Measurements from ENCODE around the gene MAMSTR.
"Not testable (repeated sequence)": the region's sequence is repeated elsewhere in the genome, so short reads cannot be mapped to it uniquely, and the experiment has no call there.

The MAMSTR gene

DNA sequence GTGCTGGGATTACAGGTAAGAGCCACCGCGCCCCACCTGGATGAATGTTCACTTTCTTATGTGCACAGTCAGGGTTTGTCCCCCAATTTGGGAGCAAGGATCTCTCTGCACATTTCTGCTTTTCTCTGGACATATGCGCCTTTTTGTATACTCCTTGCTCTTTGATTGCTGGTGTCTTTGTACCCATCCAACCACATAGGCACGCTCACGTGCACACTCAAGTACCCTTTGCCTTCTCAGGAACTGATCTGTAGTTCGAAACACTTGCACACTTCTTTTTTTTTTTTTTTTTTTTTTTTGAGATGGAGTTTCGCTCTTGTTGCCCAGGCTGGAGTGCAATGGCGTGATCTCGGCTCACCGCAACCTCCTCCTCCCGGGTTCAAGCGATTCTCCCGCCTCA is 1.4 kb downstream of the MAMSTR start:
- not testable (repeated sequence) for DNase-seq

DNA sequence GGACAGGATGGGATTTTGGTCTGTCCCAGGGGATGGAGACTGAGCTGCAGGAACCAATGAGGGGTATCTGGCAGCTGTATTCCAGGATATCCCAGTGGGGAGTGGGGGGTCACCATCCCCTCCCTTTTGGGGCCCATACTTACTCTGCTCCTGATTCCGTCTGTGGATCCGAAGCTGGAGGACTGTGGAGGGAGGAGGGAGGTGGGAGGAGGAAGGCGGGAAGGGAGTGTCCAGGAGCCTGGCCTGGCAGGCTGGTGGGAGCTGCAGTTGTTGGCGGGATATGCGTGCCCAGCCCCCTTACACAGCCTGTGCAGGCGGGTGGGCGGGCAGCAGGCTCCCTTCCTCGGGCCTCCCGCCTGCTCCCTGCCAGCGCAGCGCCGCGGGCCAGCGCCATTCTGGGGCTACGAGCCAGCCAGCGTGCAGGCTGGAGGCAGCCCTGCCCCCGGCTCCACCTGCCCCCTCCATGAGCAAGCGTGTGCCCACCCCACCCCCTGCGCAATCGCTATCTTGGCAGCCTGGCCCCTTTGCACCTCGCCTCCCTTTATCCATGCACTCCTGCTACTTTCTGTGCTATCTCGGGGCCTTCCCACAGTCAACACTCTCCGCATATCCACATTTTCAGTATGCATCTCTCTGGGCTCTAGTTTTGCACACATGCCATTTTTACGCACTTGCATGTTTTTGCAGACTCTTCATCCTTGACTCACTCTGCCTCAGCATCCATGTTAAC is 2.8 kb downstream of the MAMSTR start:
- no peak for DNase-seq

DNA sequence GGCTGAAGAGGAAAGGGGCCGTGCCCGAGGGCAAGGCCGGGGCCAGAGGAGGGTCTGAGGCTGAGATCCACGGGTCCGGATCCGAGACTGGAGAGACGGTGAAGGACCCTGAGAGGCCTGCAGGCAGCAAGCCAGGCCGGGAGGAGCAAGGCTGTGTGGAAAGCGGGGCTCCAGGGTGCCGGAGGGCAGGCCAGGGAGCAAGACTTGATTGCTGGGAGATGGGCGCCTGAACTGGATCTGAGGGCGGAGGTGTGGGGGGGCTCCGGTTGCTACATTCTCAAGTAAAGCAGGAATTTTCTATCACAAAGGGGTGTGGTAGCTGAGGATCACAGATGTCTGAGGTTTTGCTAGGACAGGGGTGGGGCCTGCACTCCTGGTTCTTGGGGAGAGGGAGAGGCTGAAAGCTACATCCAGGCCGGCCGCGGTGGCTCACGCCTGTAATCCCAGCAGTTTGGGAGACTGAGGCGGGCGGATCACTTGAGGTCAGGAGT is 3.8 kb downstream of the MAMSTR start:
- no peak for DNase-seq

DNA sequence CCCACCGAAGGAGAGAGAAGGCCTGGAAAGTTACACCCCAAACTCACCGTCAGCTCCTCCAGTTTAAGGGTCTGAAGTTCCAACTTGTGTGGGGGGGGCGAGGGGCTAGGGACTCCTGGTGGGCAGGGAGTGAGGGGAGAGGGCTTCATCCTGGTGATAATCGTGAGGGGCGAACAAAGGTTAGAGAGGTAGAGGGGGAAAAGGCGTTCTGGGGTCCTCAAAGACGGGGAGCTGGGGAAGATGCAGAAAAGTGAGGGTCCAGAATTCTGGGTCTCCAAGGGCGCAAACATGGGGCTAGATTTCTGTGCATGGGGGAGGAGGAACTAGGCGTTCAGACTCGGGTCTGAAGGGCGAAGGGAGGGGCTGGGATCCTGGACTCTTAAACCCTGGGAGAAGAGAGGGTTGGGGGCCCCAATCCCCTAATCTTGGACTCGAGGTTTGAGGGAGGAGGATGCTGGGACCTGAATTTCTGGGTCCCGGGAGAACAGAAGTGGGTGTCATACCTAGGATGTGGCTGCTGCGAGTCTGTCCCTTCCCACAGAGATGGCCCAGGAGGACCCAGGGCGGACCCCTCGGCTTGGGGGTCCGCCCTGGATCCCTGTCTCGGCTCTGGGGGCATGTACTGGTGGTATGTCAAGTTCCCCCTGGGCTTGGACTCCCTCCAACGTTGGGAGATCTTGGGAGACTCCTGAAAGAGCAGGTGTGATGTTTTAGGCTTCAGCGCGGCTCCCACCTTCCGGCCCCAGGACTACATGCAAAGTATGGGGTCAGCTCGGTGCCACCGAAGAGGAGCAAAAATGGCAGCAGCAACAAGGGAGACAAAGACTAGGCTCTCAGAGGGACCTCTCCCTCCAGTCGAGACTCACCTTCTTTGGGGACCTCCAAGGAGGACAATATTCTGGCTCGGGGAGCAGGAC is 4.5 kb downstream of the MAMSTR start:
- DNase-seq: no peak

DNA sequence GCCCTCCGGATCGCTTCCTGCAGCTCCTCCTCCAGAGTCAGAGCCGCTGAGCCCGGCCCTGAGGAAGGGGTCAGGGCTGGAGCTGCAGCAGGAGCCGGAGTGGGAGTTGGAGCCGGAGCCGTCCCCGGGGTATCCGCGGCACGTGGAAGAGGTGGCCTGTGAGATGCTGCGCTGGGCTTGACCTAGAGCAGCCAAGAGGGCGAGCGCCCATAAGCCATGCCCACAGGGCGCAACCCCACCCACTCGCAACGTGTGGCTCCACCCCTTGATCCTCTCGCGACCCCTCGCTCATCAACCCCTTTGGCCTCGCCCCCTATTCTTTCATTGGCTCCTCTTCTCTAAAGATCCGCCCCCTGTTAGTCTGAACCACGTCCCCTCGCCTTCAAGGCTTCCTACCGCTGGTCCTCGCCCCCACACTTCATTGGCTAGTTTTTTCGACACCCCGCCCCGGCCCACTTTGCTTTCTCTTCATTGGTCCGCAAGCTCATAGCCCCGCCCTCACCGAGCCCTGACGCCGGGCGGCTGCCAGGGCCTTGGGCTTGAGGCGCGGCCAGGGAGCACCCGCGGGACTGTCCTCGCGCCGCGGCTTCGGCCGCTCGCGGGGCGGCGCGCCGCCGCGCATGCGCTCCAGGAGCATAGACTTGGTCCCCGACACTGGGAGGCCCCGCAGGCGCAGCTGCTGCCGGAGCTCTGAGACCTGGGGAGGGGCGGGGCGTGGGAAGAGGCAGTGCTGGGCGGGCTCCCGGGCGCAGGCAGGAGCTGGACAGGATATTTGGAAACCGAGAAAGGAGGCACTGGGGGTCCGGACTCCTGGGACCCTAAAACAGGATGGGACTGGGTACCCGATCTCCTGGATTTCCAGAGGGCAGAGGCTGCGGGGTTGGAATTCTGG is 5.4 kb downstream of the MAMSTR start:
- peak; percentile 96 for DNase-seq

DNA sequence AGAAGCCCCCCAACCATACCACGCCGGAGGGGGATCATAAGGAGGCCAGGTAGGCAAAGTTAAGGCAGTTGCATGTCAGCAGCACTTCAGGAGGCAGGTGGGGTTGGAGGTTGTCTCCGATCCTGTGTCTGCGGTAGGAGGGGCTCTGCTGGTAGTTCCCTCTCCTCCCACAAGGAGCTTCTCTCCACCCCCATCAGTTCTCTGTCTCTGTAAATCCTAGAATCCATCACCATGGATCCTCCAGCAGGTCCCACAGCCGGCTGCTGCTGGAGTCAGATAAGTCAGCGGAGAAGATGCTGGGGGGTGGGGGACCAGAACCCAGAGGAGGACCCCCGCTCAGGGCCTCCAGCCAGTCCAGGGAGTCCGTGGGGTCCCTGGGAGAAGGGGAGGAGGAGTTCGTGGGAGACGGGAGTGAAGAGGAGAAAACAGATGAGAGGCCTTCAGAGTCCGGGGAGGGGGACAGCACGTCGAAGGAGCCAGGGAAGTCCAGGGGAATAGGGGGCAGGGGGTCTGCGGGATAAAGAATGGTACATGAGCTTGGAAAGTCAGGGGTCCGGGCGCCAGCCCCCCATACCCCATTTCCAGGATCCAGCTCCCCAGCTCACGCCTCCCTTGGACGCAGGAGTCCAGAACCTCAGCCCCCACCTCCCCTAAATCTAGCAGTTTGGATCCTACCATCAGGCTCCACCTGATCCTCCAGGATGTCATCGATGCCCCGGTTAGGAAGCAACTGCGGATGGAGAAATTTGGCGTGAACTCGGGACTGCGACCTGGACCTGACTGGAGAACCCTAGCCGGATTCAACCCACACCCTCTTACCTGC is 6.3 kb downstream of the MAMSTR start:
- no peak for DNase-seq

DNA sequence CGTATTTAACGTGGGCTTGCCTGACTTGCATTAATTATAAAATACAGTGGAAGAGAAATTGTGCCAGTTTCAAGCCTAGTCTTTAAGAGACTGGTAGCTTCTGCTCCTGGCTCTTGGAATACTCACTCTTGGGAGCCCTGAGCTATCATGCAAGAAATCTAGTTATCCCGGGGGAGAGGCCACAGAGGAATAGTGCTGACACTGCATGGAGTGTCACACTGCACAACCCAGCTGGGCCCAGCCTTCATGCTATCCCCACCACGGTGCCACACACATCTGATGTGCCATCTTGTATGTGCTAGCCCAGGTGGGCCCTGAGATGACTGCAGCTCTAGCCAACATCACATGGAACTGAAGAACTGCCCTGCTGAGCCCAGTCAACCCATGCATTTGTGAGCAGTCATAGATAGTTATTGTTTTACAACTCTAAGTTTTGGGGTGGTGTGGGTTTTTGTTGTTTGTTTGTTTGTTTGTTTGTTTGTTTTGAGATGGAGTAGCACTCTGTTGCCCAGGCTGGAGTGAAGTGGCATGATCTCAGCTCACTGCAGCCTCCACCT is 8.3 kb downstream of the MAMSTR start:
- DNase-seq: no peak

DNA sequence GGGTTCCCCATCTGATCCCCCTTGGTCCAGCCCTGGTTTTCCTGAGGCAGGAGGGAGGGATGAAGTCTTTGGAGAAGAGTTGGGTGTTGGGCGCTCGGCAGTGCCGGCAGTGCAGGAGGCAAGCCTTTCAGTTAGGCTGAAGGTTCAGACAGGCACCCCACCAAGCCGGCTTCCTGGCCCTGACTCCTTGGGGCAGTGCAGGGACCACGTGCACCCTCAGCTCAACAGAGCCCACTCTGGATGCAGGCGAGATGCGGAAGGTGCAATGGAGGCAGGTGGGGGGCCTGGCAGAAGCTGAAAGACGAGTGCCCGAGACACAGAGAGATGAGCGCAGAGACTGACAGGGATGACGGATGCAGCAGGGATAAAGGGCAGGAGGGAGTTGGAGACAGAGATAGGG is 11.1 kb downstream of the MAMSTR start:
- DNase-seq: no peak

DNA sequence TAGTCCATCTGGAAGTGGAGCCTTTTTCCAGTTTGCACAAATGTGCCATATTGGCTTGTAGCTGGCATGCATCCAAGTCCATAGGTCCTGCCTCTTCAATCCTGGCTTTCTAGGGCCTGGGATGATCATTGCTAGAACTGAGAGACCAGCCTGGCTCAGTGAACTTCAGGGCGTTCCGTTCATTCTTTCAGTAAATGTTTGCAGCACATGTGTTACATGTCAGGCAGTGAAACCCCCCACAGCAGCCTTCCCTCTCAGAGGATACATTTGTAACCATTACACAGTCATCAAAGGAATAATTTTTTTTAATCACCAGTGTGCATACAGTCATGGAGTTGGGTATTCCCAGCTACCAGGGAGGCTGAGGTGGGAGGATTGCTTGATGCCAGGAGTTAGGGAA is 14.1 kb downstream of the MAMSTR start:
- DNase-seq: no peak

DNA sequence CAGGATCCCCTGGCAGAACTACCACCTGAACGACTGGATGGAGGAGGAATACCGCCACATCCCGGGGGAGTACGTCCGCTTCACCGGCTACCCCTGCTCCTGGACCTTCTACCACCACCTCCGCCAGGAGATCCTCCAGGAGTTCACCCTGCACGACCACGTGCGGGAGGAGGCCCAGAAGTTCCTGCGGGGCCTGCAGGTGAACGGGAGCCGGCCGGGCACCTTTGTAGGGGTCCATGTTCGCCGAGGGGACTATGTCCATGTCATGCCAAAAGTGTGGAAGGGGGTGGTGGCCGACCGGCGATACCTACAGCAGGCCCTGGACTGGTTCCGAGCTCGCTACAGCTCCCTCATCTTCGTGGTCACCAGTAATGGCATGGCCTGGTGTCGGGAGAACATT is 16.2 kb downstream of the MAMSTR start:
- no peak for DNase-seq

DNA sequence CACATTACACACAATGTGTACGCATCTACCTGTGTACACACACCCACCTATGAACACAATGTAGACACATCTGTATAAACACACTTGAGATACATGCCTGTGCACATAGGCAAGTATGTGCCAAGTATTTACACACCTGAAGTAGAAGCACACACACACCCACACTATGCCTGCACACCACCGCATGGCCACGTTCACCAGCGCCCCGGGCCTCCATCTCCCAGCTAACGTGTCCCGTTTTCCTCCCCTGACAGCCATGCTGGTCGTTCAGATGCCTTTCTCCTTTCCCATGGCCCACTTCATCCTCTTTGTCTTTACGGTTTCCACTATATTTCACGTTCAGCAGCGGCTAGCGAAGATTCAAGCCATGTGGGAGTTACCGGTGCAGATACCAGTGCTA is 16.8 kb downstream of the MAMSTR start:
- DNase-seq: no peak

DNA sequence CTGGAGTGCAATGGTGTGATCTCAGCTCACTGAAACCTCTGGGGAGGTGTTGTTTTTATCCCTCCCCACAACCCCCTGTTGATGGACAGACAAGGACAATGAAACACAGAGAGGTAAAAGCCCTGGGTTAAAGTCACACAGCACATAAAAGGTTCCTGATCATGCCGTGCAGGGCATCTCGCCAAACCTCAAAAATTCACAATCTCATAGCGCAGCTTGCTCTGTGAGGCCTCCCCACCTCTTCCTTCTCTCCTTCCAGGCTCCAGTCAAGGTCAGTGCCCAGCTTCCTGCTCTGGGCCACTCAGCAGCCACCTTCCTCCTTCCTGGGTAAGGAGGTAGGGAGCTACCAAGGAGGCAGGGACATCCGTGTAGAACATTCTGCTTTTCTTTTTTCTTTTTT is 21.5 kb downstream of the MAMSTR start:
- no peak for DNase-seq

DNA sequence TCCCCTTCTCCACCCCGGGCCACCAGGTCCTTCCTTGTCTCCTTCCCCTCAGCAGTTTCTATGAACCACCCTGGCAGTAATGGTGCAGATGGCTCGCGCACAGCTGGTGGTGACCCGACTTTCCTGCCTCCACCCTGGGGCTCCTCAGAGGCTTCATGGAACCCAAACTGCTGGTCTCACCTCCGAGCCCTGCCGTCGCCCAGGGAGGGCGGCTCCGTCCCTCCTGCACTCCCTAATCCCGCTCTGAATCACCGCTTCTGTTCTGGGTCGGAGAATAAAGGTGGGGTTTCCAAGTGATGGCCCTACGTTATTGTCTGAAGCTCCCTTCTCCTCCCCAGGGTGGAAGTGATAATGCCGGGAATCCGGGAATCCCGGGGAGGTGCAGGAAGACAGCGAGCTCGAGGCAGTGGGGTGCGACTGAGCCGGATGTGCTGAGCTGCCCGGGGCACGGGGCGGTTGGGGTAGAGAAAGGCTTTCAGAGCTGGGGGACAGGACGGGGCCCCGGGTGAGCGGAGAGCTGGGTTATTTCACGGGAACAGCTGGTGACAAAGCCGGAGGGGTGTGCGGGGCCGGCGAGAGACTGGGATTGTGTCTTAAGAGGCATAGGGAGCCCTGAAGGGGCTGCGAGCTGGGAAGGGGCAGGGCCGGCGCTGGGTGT is 23.0 kb downstream of the MAMSTR start:
- no peak for DNase-seq

DNA sequence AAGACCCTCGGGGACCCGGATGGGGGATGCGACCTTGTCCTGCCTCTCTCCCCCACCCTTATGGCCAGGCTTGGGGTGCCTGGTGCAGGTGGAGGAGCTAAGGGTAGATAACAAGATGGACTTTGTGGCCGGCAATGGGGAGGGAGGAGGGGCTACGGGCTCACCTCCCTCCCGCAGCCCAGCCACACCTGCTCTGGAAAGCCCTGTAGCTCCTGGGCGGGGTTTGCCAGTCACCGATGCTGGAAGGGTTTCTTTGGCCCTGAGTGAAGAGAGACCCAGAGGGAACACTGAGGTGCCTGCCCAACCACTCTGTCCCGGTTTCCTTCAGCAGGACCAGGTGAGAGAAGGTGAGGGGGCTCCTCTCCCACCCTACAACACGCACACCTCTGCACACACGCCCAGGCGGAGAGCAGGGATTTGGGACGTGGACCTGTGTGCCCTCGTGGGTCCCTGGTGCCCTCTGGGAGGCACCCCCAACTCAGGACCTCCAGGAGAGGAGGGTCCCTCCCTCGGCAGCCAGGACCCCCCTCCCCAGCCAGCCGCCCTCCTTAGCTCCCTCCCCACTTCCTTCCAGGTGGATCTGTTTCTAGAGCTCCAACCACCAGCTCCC is 23.7 kb downstream of the MAMSTR start, which contains the start of gene FUT2:
FUT2 (plus strand) TSS at position 229 of the 610 bp plus-strand sequence. CDS start 6,986 bp downstream, outside the sequence.
- DNase-seq: no peak

DNA sequence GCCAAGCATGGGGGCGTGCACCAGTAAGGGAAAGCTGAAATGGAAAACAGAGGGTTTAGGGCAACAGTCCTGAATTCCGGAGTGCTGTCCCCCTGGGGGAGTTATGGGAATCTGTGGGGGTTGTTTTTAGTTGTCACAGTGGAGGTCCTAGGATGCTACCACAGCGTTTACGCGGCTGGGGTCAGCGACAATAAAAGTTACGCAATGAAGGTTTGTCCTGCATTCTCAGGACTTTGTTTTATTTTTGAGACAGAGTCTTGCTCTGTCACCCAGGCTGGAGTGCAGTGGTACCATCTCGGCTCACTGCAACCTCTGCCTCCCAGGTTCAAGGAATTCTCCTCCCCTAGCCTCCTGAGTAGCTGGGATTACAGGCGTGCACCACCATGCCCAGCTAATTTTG is 25.9 kb downstream of the MAMSTR start:
- DNase-seq: not testable (repeated sequence)

DNA sequence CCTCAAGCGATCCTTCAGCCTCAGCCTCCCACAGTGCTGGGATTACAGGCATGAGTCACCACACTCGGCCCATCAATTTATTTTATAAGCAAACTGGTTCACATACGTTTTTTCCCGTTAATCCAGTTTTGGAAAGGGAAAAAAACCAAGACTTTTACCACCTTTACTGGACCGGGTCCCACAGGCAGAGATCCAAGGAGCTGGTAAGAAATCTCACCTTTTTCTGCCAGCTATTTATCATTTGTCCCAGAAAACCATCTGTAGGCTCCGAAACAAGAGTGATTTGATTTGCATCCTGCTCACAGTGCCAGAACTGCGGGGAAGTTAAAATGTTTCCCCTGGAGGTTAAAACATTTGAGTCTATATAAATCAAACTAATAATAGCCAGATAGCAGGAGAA is 30.1 kb downstream of the MAMSTR start:
- DNase-seq: no peak

DNA sequence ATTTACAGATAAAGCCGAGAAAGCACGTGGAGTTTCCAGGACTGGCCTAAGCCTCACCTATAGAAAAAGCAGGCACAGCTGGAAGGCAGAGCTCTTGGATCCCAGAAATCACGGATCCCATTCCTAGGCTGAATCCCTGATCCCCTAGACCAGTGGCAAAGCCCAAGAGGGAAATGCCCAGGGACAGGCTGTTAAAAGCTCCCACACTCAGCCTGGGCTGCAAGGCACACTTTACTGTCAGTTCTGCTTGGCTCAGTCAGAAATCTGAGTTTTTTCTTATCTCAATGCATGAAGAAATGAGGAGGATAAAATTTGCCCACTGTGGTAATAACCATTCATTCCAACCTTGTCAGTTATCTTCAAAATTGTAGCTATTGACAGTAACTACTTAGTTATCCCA is 31.7 kb downstream of the MAMSTR start:
- DNase-seq: no peak

DNA sequence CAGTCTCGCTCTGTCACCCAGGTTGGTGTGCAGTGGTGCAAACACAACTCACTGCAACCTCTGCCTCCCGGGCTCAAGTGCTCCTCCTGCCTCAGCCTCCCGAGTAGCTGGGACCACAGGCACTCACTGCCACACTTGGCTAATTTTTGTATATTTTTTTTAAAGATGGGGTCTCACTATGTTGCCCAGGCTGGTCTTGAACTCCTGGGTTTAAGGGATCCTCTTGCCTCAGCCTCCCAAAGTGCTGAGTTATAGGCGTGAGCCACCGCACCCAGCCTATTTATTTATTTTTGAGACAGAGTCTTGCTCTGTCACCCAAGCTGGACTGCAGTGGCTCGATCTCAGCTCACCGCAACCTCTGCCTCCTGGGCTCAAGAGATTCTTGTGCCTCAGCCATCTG is 32.9 kb downstream of the MAMSTR start:
- not testable (repeated sequence) for DNase-seq

DNA sequence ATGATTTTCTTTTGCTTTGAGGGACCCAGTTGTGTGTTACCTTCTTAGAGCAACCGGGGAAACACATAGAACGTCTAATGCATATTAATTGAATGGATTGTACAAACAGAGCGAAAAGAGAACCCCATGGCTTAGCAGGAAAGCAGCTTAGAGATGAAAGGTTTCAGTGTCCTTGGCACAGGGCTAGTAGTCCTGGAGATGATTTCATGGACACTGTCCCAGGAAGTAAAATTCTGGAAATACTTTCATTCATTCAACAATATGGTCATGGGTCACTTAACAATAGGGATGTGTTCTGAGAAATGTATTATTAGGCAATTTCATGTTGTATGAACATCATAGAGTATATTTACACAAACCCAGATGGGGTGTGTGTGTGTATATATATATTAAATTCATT is 33.4 kb downstream of the MAMSTR start:
- DNase-seq: no peak

DNA sequence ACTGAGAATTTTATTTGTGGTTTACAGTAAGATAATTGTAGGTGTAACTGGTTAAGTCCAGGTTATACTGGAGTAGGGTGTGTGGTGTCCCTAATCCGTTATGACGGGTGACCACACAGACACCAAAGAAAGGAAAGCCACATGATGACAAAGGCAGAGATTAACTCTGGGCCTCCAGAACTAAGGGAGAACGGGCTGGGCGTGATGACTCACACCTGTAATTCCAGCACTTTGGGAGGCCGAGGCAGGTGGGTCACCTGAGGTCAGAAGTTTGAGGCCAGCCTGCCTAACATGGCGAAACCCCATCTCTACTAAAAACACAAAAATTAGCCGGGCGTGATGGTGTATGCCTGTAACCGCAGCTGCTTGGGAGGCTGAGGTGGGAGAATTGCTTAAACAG is 33.9 kb downstream of the MAMSTR start:
- no peak for DNase-seq

DNA sequence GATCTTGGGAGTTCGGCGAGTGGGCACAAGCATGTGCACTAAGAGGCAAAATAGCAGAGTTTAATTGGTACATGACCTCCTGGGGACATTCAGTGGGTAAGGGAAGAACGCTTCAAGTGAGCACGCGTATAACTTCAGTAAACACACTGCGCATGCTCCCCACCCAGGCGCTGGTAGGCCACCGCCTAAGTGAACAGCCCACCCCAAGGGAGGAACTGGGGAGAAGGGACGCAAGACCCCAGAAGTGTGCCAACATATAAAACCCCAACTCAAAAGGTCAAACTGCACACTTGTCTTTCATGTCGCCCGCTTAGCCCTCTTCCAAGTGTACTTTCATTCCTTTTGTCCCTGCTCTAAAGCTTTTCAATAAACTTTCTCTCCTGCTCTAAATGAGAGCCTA is 36.2 kb downstream of the MAMSTR start:
- no peak for DNase-seq
